ENCODE results near the gene PARN. TPM values are rescaled to one million over a fixed set of nuclear protein-coding genes. Genes with fewer than 3 reads are reported as not detected.

PARN gene
- total and polyA plus RNA-seq, 9 of the 15 experiments (the other 6 are each of a cell fraction or from before 2014, with no cell fraction given), result 9.6 to 51.3 (median 40.4) TPM

DNA sequence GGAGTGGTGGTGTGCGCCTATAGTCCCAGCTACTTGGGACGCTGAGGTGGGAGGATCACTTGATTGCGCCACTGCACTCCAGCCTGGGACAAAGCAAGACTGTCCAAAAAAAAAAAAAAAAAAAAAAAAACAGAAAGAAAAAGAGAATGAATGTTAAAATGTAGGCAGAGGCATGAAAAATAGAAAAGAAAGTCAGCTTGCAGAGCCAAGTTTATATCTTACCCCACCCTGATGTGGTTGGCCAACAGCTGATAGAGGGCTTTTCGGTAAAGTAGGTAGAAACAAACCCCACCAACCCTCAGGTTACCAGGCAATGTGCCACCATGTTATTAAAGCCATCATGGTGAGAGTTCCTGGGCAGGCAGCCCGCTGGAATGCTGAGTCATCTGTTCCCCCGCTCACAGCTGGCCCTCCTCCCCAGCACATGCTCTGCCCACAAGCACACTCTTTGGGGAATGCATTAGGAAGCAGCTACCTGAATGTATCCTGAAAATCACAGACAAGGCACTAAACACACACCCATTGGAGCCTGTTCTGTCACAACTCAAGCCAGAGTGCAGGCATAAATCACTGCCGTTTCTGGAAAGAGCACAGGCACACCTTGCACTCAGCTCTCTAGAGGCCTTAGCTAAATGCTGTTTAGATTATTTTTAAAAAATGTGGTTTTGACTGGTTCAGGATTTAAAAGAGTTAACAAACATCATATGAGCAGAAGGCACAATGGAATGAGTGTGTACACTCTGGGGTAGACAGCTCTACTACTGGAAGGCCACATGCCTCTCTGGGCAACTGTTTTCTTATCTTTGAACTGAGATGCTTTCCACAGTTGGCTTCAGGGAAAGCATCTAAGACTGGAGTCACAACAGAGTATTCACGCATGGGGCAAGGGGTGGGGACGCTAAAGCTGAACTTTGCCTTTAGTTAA is 128.5 kb downstream of the PARN start:
- Histone ChIP-seq H3K9me3 (replicated peaks; ENCODE audit: control insufficient read depth, insufficient read depth, low read depth, low read length) (no peaks in the 10 kb centered on the region), H3K4me1 (replicated peaks in 1 of 2; ENCODE audit: control insufficient read depth in 2 of 2, insufficient read depth in 2 of 2, low read length in 2 of 2) (peaks cover 8 to 27% of the 10 kb centered on the region in 2 experiments), H3K9ac (ENCODE audit: insufficient read depth in 1 of 2, low read depth in 2 of 2, low read length in 2 of 2) (peak overlapping the region in 1 of 2 experiments; percentile 29; a peak in 2 of 4 replicates), H3K9me1 (ENCODE audit: control insufficient read depth, insufficient read depth, low read length) (no peaks in the 10 kb centered on the region), H3K4me3 (no peak overlapping the region), H3K36me3 (ENCODE audit: control insufficient read depth, insufficient read depth, low read length) (no peaks in the 10 kb centered on the region), H2AFZ (ENCODE audit: low read depth, low read length) (peak overlapping the region; percentile 74), H3K27ac (ENCODE audit: extremely low read depth, low read depth, low read length) (peak overlapping the region; percentile 54; the same call in 2 of the 3 replicates), H3K4me2 (ENCODE audit: insufficient read depth, low read length) (peak overlapping the region; percentile 63), H4K20me1 (replicated peaks; ENCODE audit: control insufficient read depth, insufficient read depth, low read length) (no peaks in the 10 kb centered on the region), H3K27me3 (ENCODE audit: control insufficient read depth in 2 of 2, insufficient read depth in 2 of 2, low read length in 2 of 2) (no peaks in the 10 kb centered on the region), H3K79me2 (ENCODE audit: control insufficient read depth, insufficient read depth, low read length) (no peaks in the 10 kb centered on the region)
- FAIRE-seq (peak; percentile 78), DNase-seq (ENCODE audit: extremely low read depth in 1 of 4, low spot score in 3 of 4) (peak; percentile 71 to 81 (median 73)), ATAC-seq (peak; percentile 88)
- no TSS peak for BruUV-seq (replicated peaks)
- ChIA-PET POLR2A (interaction anchor here (0.5 to 2.3 kb wide), 7 partner anchors 12 to 191 kb away, joined by 3 to 7 read pairs (median 4); no protein-coding TSS in a partner anchor), CTCF (ENCODE audit: low intra/inter-chr PET ratio) (no interaction called here)
- 19% methylated on average over 9 of the region's 9 CpGs for WGBS (ENCODE audit: insufficient coverage, low coverage, missing lambda C conversion rate)
- in situ Hi-C loops (cut with MboI), result no loop called here
- intact Hi-C loops (cut with micrococcal nuclease), result no loop called here
- TF ChIP-seq MCM7 (IDR thresholded peaks at IDR 0.05), result no peak
- no peak for TF ChIP-seq DIDO1 (tag; IDR thresholded peaks at IDR 0.05; ENCODE audit: low read depth)
- no peak for TF ChIP-seq ZC3H4 (CRISPR knock-in tag; IDR thresholded peaks at IDR 0.05; ENCODE audit: borderline replicate concordance)
- peak; percentile 68 for TF ChIP-seq ARID1B (IDR thresholded peaks at IDR 0.05)
- peak in 1 of 2 experiments; percentile 62; a peak in 1 of 4 replicates for TF ChIP-seq SIN3A (IDR thresholded peaks at IDR 0.05; ENCODE audit: borderline replicate concordance in 2 of 2, control insufficient read depth in 1 of 2, low read depth in 2 of 2, low read length in 2 of 2)
- peak; percentile 85 for TF ChIP-seq NFE2L1 (tag; IDR thresholded peaks at IDR 0.05; ENCODE audit: borderline replicate concordance, low read depth)
- TF ChIP-seq, protein P1, sequence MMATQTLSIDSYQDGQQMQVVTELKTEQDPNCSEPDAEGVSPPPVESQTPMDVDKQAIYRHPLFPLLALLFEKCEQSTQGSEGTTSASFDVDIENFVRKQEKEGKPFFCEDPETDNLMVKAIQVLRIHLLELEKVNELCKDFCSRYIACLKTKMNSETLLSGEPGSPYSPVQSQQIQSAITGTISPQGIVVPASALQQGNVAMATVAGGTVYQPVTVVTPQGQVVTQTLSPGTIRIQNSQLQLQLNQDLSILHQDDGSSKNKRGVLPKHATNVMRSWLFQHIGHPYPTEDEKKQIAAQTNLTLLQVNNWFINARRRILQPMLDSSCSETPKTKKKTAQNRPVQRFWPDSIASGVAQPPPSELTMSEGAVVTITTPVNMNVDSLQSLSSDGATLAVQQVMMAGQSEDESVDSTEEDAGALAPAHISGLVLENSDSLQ (IDR thresholded peaks at IDR 0.05), result peak; percentile 25; the same call in 1 of the 2 replicates
- TF ChIP-seq, protein P2, sequence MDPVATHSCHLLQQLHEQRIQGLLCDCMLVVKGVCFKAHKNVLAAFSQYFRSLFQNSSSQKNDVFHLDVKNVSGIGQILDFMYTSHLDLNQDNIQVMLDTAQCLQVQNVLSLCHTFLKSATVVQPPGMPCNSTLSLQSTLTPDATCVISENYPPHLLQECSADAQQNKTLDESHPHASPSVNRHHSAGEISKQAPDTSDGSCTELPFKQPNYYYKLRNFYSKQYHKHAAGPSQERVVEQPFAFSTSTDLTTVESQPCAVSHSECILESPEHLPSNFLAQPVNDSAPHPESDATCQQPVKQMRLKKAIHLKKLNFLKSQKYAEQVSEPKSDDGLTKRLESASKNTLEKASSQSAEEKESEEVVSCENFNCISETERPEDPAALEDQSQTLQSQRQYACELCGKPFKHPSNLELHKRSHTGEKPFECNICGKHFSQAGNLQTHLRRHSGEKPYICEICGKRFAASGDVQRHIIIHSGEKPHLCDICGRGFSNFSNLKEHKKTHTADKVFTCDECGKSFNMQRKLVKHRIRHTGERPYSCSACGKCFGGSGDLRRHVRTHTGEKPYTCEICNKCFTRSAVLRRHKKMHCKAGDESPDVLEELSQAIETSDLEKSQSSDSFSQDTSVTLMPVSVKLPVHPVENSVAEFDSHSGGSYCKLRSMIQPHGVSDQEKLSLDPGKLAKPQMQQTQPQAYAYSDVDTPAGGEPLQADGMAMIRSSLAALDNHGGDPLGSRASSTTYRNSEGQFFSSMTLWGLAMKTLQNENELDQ (CRISPR knock-in tag; IDR thresholded peaks at IDR 0.05; ENCODE audit: borderline replicate concordance), result no peak
- TF ChIP-seq NCOA6 (IDR thresholded peaks at IDR 0.05), result no peak
- peak; percentile 99 for TF ChIP-seq ZNF316 (IDR thresholded peaks at IDR 0.05)
- peak; percentile 85 for TF ChIP-seq MYNN (IDR thresholded peaks at IDR 0.05)
- no peak for TF ChIP-seq MYNN (CRISPR knock-in tag; IDR thresholded peaks at IDR 0.05)
- no peak for TF ChIP-seq TBL1XR1 (IDR thresholded peaks at IDR 0.05; ENCODE audit: low read length in 2 of 2)
- TF ChIP-seq, protein P3, sequence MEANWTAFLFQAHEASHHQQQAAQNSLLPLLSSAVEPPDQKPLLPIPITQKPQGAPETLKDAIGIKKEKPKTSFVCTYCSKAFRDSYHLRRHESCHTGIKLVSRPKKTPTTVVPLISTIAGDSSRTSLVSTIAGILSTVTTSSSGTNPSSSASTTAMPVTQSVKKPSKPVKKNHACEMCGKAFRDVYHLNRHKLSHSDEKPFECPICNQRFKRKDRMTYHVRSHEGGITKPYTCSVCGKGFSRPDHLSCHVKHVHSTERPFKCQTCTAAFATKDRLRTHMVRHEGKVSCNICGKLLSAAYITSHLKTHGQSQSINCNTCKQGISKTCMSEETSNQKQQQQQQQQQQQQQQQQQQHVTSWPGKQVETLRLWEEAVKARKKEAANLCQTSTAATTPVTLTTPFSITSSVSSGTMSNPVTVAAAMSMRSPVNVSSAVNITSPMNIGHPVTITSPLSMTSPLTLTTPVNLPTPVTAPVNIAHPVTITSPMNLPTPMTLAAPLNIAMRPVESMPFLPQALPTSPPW (CRISPR knock-in tag; IDR thresholded peaks at IDR 0.05), result peak; percentile 81
- no peak for TF ChIP-seq POLR2AphosphoS2 (IDR thresholded peaks at IDR 0.05; ENCODE audit: low read length)

Data from K562 (cell line).